Measurements from ENCODE around the gene CD2BP2.
"Not testable (repeated sequence)": the region's sequence is repeated elsewhere in the genome, so short reads cannot be mapped to it uniquely, and the experiment has no call there.

Gene CD2BP2

GRCh38 chr16:30341971-30342370 lies 13.1 kb downstream of the CD2BP2 start:
- not testable (repeated sequence) for H3K27me3 ChIP-seq (ENCODE audit: low read length)

DNA sequence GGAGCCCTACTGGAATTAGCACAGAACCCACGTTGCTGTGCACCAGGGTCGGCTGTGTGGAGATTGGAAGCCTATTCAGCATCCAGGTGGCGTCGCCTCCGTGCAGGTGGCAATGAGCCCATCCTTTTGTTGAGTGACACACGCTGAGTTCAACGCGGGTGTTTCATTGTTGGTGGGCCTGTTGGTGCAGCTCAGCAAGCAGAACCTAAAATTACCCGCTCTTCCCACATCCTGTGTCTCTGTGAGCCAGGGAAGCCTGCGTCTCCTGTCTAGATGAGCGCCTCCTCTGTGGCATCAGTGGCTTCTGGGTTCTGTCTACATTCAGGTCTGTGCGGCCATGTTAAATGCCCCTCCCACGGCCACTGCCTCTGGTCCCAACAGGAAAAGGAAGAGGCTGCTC lies 14.5 kb downstream of the CD2BP2 start:
- Histone ChIP-seq H3K27me3 (ENCODE audit: low read length) (no peaks in the 10 kb centered on the region), H3K9me2 (replicated peaks; ENCODE audit: insufficient read depth, low read length) (no peaks in the 10 kb centered on the region), H3K36me3 (ENCODE audit: low read length) (no peaks in the 10 kb centered on the region), H2AFZ (ENCODE audit: low read depth, low read length, severe bottlenecking) (no peak overlapping the region), H3K9me3 (ENCODE audit: insufficient read depth, low read length) (no peaks in the 10 kb centered on the region), H3F3A (ENCODE audit: insufficient read depth) (peaks cover 26% of the 10 kb centered on the region), H4K20me1 (ENCODE audit: low read depth, low read length) (no peaks in the 10 kb centered on the region), H3K9ac (ENCODE audit: low read length) (no peak overlapping the region), H3K27ac (ENCODE audit: low read depth, low read length) (0 out of 2 replicates have a peak overlapping the region, but pooled peaks have one; percentile 16), H3K79me2 (ENCODE audit: insufficient read depth, low read length) (peaks cover 26% of the 10 kb centered on the region), H3K4me2 (ENCODE audit: low read depth, low read length, poor library complexity, severe bottlenecking) (no peak overlapping the region), H3K4me3 (ENCODE audit: insufficient read depth, low read length, poor library complexity, severe bottlenecking) (no peak overlapping the region)
- TF ChIP-seq, protein P1, sequence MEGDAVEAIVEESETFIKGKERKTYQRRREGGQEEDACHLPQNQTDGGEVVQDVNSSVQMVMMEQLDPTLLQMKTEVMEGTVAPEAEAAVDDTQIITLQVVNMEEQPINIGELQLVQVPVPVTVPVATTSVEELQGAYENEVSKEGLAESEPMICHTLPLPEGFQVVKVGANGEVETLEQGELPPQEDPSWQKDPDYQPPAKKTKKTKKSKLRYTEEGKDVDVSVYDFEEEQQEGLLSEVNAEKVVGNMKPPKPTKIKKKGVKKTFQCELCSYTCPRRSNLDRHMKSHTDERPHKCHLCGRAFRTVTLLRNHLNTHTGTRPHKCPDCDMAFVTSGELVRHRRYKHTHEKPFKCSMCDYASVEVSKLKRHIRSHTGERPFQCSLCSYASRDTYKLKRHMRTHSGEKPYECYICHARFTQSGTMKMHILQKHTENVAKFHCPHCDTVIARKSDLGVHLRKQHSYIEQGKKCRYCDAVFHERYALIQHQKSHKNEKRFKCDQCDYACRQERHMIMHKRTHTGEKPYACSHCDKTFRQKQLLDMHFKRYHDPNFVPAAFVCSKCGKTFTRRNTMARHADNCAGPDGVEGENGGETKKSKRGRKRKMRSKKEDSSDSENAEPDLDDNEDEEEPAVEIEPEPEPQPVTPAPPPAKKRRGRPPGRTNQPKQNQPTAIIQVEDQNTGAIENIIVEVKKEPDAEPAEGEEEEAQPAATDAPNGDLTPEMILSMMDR (IDR thresholded peaks at IDR 0.05; ENCODE audit: insufficient read depth, low read length, poor library complexity, severe bottlenecking): no peak
- no peak for TF ChIP-seq EZH2phosphoT487 (conservative IDR thresholded peaks at IDR 0.05; ENCODE audit: low read length)

More at GRCh38 chr16:30341971-30342370, 13.1 kb downstream of the CD2BP2 start:
- H3K9me2 ChIP-seq (replicated peaks; ENCODE audit: insufficient read depth, low read length); H3K36me3 ChIP-seq (ENCODE audit: low read length); H3K9me3 ChIP-seq (ENCODE audit: insufficient read depth, low read length); H4K20me1 ChIP-seq (ENCODE audit: low read depth, low read length); H2AFZ ChIP-seq (ENCODE audit: low read depth, low read length, severe bottlenecking): not testable (repeated sequence)
- H3K79me2 ChIP-seq (ENCODE audit: insufficient read depth, low read length): peaks cover 26% of the 10 kb centered on the region
- H3F3A ChIP-seq (ENCODE audit: insufficient read depth): peaks cover 33% of the 10 kb centered on the region
- TF ChIP-seq, protein P1 (IDR thresholded peaks at IDR 0.05; ENCODE audit: insufficient read depth, low read length, poor library complexity, severe bottlenecking): peak; percentile 38
- peak overlapping the region; percentile 89 for H3K4me2 ChIP-seq (ENCODE audit: low read depth, low read length, poor library complexity, severe bottlenecking)
- peak overlapping the region; percentile 81 for H3K4me3 ChIP-seq (ENCODE audit: insufficient read depth, low read length, poor library complexity, severe bottlenecking)
- H3K27ac ChIP-seq (ENCODE audit: low read depth, low read length): peak overlapping the region; percentile 88
- peak overlapping the region; percentile 74 for H3K9ac ChIP-seq (ENCODE audit: low read length)

GRCh38 chr16:30338715-30339114 lies 16.4 kb downstream of the CD2BP2 start:
- not testable (repeated sequence) for H2AFZ ChIP-seq (ENCODE audit: low read depth, low read length, severe bottlenecking); H3K4me2 ChIP-seq (ENCODE audit: low read depth, low read length, poor library complexity, severe bottlenecking); H3K9me3 ChIP-seq (ENCODE audit: insufficient read depth, low read length); H3K27ac ChIP-seq (ENCODE audit: low read depth, low read length); H3K36me3 ChIP-seq (ENCODE audit: low read length); H3K9me2 ChIP-seq (replicated peaks; ENCODE audit: insufficient read depth, low read length); H3K9ac ChIP-seq (ENCODE audit: low read length); H3K27me3 ChIP-seq (ENCODE audit: low read length); H4K20me1 ChIP-seq (ENCODE audit: low read depth, low read length); H3K4me3 ChIP-seq (ENCODE audit: insufficient read depth, low read length, poor library complexity, severe bottlenecking)
- H3F3A ChIP-seq (ENCODE audit: insufficient read depth): peaks cover 14% of the 10 kb centered on the region
- H3K79me2 ChIP-seq (ENCODE audit: insufficient read depth, low read length): peaks cover 34% of the 10 kb centered on the region

DNA sequence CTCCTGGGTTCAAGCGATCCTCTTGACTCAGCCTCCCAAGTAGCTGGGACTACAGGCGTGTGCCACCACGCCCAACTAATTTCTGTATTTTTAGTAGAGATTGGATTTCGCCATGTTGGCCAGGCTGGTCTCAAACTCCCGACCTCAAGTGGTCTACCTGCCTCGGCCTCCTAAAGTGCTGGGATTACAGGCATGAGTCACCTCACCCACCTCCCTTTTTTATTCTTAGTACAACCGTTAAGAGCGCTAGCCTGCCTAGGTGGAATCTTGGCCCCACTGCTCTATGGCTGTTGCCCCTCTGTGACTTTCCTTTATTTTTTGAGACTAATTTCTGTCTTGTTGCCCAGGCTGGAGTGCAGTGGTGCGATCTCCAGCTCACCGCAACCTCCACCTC lies 17.1 kb downstream of the CD2BP2 start:
- not testable (repeated sequence) for H3K36me3 ChIP-seq (ENCODE audit: low read length); H3K4me3 ChIP-seq (ENCODE audit: insufficient read depth, low read length, poor library complexity, severe bottlenecking); H3K9me2 ChIP-seq (replicated peaks; ENCODE audit: insufficient read depth, low read length); H3K27me3 ChIP-seq (ENCODE audit: low read length); H3K9me3 ChIP-seq (ENCODE audit: insufficient read depth, low read length); H3K27ac ChIP-seq (ENCODE audit: low read depth, low read length); H4K20me1 ChIP-seq (ENCODE audit: low read depth, low read length); H3K4me2 ChIP-seq (ENCODE audit: low read depth, low read length, poor library complexity, severe bottlenecking); H2AFZ ChIP-seq (ENCODE audit: low read depth, low read length, severe bottlenecking); H3K9ac ChIP-seq (ENCODE audit: low read length)
- H3K79me2 ChIP-seq (ENCODE audit: insufficient read depth, low read length): peaks cover 31% of the 10 kb centered on the region
- H3F3A ChIP-seq (ENCODE audit: insufficient read depth): peaks cover 10% of the 10 kb centered on the region; the same call in 1 of the 2 replicates

All from SU-DHL-6 (cell line).